HEK293 (cell line): ENCODE measurements around the gene PDSS2.

Source experiments
- MEIS1 ChIP-seq: sonication (generic); formaldehyde crosslinking; IDR thresholded peaks from 2 replicates; pipeline ENCODE4 v1.8.1; 2022; ENCODE audit warnings: missing genetic modification reagents, mild to moderate bottlenecking, borderline replicate concordance
- YY1 ChIP-seq: fragments of 450-650 bp; formaldehyde crosslinking; IDR thresholded peaks from 2 replicates; pipeline ENCODE4 v1.5.1; 2018; ENCODE audit warnings: missing biosample characterization, missing genetic modification characterization
- ZNF155 ChIP-seq: fragments of 450-650 bp; formaldehyde crosslinking; IDR thresholded peaks from 2 replicates; pipeline ENCODE4 v1.5.1; 2016; ENCODE audit warnings: missing biosample characterization, missing genetic modification characterization
- ZNF48 ChIP-seq: fragments of 450-650 bp; formaldehyde crosslinking; IDR thresholded peaks from 2 replicates; pipeline ENCODE4 v1.5.1; 2016; ENCODE audit warnings: missing biosample characterization, missing genetic modification characterization

GRCh38 chr6:107434812-107435211 is 24.6 kb downstream of the PDSS2 start:
- TF ChIP-seq MEIS1 (CRISPR knock-in tag): no peak
- no peak for TF ChIP-seq YY1 (tag by site-specific recombination)
- no peak for TF ChIP-seq ZNF48 (tag by site-specific recombination)
- TF ChIP-seq ZNF155 (tag by site-specific recombination): no peak
